ENCODE results near the gene TUT7.

Gene TUT7

GRCh38 chr9:86354011-86354817 lies at the start of gene TUT7 (continued):
- TF ChIP-seq, protein P1, sequence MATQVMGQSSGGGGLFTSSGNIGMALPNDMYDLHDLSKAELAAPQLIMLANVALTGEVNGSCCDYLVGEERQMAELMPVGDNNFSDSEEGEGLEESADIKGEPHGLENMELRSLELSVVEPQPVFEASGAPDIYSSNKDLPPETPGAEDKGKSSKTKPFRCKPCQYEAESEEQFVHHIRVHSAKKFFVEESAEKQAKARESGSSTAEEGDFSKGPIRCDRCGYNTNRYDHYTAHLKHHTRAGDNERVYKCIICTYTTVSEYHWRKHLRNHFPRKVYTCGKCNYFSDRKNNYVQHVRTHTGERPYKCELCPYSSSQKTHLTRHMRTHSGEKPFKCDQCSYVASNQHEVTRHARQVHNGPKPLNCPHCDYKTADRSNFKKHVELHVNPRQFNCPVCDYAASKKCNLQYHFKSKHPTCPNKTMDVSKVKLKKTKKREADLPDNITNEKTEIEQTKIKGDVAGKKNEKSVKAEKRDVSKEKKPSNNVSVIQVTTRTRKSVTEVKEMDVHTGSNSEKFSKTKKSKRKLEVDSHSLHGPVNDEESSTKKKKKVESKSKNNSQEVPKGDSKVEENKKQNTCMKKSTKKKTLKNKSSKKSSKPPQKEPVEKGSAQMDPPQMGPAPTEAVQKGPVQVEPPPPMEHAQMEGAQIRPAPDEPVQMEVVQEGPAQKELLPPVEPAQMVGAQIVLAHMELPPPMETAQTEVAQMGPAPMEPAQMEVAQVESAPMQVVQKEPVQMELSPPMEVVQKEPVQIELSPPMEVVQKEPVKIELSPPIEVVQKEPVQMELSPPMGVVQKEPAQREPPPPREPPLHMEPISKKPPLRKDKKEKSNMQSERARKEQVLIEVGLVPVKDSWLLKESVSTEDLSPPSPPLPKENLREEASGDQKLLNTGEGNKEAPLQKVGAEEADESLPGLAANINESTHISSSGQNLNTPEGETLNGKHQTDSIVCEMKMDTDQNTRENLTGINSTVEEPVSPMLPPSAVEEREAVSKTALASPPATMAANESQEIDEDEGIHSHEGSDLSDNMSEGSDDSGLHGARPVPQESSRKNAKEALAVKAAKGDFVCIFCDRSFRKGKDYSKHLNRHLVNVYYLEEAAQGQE (tag by site-specific recombination; IDR thresholded peaks at IDR 0.05) = peak; percentile 70
- TF ChIP-seq ZNF529 (tag by site-specific recombination; IDR thresholded peaks at IDR 0.05; ENCODE audit: insufficient replicate concordance) = no peak
- TF ChIP-seq SALL2 (tag by site-specific recombination; IDR thresholded peaks at IDR 0.05; ENCODE audit: borderline replicate concordance) = no peak
- TF ChIP-seq ZNF394 (tag by site-specific recombination; IDR thresholded peaks at IDR 0.05; ENCODE audit: borderline replicate concordance) = peak; percentile 87
- peak; percentile 83 for TF ChIP-seq ZNF629 (tag by site-specific recombination; IDR thresholded peaks at IDR 0.05)
- no peak for TF ChIP-seq ZNF239 (tag by site-specific recombination; IDR thresholded peaks at IDR 0.05)
- TF ChIP-seq ZNF658 (tag by site-specific recombination; IDR thresholded peaks at IDR 0.05) = no peak
- no peak for TF ChIP-seq ZNF112 (tag by site-specific recombination; IDR thresholded peaks at IDR 0.05)
- TF ChIP-seq ZNF37A (tag by site-specific recombination; IDR thresholded peaks at IDR 0.05) = no peak
- peak; percentile 58 for TF ChIP-seq ZBTB21 (tag by site-specific recombination; IDR thresholded peaks at IDR 0.05)
- no peak for TF ChIP-seq ZNF677 (tag by site-specific recombination; IDR thresholded peaks at IDR 0.05)
- TF ChIP-seq ZNF610 (tag by site-specific recombination; IDR thresholded peaks at IDR 0.05; ENCODE audit: borderline replicate concordance) = peak; percentile 86
- no peak for TF ChIP-seq GLI2 (tag by site-specific recombination; IDR thresholded peaks at IDR 0.05; ENCODE audit: borderline replicate concordance, low read depth)
- no peak for TF ChIP-seq ZNF133 (tag by site-specific recombination; IDR thresholded peaks at IDR 0.05)
- no peak for TF ChIP-seq ZNF830 (tag by site-specific recombination; IDR thresholded peaks at IDR 0.05; ENCODE audit: low read depth)
- TF ChIP-seq PATZ1 (tag by site-specific recombination; IDR thresholded peaks at IDR 0.05) = peak; percentile 81
- no peak for TF ChIP-seq ZNF621 (tag by site-specific recombination; IDR thresholded peaks at IDR 0.05)
- peak; percentile 94 for TF ChIP-seq KLF8 (tag by site-specific recombination; IDR thresholded peaks at IDR 0.05)
- TF ChIP-seq ZSCAN23 (tag by site-specific recombination; IDR thresholded peaks at IDR 0.05) = 0 out of 2 replicates have a peak, but pooled peaks have one; percentile 15
- TF ChIP-seq, protein P2, sequence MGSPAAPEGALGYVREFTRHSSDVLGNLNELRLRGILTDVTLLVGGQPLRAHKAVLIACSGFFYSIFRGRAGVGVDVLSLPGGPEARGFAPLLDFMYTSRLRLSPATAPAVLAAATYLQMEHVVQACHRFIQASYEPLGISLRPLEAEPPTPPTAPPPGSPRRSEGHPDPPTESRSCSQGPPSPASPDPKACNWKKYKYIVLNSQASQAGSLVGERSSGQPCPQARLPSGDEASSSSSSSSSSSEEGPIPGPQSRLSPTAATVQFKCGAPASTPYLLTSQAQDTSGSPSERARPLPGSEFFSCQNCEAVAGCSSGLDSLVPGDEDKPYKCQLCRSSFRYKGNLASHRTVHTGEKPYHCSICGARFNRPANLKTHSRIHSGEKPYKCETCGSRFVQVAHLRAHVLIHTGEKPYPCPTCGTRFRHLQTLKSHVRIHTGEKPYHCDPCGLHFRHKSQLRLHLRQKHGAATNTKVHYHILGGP (tag by site-specific recombination; IDR thresholded peaks at IDR 0.05) = no peak
- TF ChIP-seq KLF16 (tag by site-specific recombination; IDR thresholded peaks at IDR 0.05) = peak; percentile 95
- no peak for TF ChIP-seq ZNF571 (tag by site-specific recombination; IDR thresholded peaks at IDR 0.05)
- TF ChIP-seq ZNF138 (tag by site-specific recombination; IDR thresholded peaks at IDR 0.05; ENCODE audit: borderline replicate concordance) = no peak
- TF ChIP-seq, protein P3, sequence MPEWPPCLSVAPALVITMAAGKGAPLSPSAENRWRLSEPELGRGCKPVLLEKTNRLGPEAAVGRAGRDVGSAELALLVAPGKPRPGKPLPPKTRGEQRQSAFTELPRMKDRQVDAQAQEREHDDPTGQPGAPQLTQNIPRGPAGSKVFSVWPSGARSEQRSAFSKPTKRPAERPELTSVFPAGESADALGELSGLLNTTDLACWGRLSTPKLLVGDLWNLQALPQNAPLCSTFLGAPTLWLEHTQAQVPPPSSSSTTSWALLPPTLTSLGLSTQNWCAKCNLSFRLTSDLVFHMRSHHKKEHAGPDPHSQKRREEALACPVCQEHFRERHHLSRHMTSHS (tag by site-specific recombination; IDR thresholded peaks at IDR 0.05) = no peak
- peak; percentile 70 for TF ChIP-seq ZNF366 (tag by site-specific recombination; conservative IDR thresholded peaks at IDR 0.05)
- TF ChIP-seq, protein P4, sequence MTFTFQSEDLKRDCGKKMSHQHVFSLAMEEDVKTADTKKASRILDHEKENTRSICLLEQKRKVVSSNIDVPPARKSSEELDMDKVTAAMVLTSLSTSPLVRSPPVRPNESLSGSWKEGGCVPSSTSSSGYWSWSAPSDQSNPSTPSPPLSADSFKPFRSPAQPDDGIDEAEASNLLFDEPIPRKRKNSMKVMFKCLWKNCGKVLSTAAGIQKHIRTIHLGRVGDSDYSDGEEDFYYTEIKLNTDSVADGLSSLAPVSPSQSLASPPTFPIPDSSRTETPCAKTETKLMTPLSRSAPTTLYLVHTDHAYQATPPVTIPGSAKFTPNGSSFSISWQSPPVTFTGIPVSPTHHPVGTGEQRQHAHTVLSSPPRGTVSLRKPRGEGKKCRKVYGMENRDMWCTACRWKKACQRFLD (tag by site-specific recombination; IDR thresholded peaks at IDR 0.05) = no peak
- no peak for TF ChIP-seq SETDB1 (IDR thresholded peaks at IDR 0.05; ENCODE audit: insufficient read length, low read length)
- TF ChIP-seq ZNF521 (tag by site-specific recombination; IDR thresholded peaks at IDR 0.05) = no peak
- TF ChIP-seq ZNF544 (tag by site-specific recombination; IDR thresholded peaks at IDR 0.05) = no peak
- TF ChIP-seq ZFHX2 (tag by site-specific recombination; conservative IDR thresholded peaks at IDR 0.05) = peak; percentile 93
